ENCODE data around the gene CLEC16A.

CLEC16A gene

DNA sequence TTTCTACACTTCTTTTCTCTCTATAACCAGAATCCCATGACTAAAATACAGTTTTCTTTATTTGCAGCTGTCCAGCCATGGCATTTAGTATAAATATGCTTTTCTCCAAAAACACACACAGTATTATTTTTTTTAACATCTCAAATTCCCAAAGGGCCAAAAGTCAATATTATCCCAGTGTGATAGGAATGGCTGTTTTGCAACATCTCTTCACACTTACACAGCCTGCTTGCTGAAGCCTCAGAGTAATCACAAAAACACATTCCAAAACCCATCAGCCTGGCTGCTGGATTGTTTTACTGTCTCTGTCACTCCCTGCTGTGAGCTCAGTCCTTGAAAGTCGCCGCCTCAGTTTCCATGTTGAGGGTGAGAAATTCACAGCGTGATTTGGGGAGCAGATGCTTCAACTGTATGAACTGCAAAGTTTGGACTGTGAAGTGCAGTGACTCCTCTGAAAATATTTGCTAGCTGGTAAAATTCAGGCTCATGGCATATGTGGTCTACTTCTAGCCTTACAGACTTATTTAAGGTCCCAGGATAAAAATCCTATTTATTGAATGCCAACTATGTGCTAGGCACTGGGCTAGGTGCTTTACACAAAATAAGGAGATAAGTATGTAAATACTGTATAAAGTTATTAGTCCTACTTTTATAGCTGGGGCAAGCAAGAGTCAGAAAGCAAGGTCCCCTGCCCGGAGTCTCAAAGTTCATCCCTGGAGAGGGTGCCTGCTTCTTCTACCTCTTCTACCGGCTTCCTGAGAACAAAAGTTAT, 195.1 kb downstream of the CLEC16A start:
- Histone ChIP-seq H3K9ac (ENCODE audit: low read length in 5 of 5) (no peak overlapping the region), H3K36me3 (ENCODE audit: control insufficient read depth in 5 of 5, insufficient read depth in 5 of 5, low read length in 5 of 5) (peaks cover 0 to 7% (median 0%) of the 10 kb centered on the region in 5 donors), H3K4me1 (ENCODE audit: control insufficient read depth in 5 of 5, insufficient read depth in 5 of 5, low read length in 5 of 5) (peaks cover 2 to 44% (median 40%) of the 10 kb centered on the region in 5 donors), H3K27ac (ENCODE audit: low read depth, low read length) (no peak overlapping the region), H3K9me3 (ENCODE audit: control insufficient read depth in 5 of 5, low read length in 5 of 5) (no peaks in the 10 kb centered on the region), H3K4me3 (ENCODE audit: low read depth in 1 of 5, low read length in 5 of 5) (no peak overlapping the region), H3K27me3 (ENCODE audit: control insufficient read depth in 5 of 5, insufficient read depth in 4 of 5, low read length in 5 of 5) (no peaks in the 10 kb centered on the region)

DNA sequence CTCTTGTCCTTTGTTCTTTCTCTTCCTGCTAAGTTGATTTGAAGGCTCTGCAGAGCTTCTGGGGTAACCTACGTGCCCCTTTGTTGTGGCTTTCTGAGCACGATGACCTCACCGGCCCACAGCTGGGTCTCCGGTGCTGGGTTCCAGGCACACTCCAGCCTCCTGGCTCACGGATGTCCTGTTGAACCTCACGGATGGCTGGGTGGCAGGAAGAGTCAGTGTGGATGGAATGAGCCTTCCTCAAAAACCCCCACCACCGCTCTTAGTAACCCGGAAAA, 195.7 kb downstream of the CLEC16A start:
- Histone ChIP-seq H3K9me3 (ENCODE audit: control insufficient read depth in 5 of 5, low read length in 5 of 5) (no peaks in the 10 kb centered on the region), H3K27me3 (ENCODE audit: control insufficient read depth in 5 of 5, insufficient read depth in 4 of 5, low read length in 5 of 5) (no peaks in the 10 kb centered on the region), H3K27ac (ENCODE audit: low read depth, low read length) (no peak overlapping the region), H3K36me3 (ENCODE audit: control insufficient read depth in 5 of 5, insufficient read depth in 5 of 5, low read length in 5 of 5) (peaks cover 0 to 7% (median 0%) of the 10 kb centered on the region in 5 donors), H3K4me1 (ENCODE audit: control insufficient read depth in 5 of 5, insufficient read depth in 5 of 5, low read length in 5 of 5) (peaks cover 0 to 43% (median 41%) of the 10 kb centered on the region in 5 donors), H3K9ac (ENCODE audit: low read length in 5 of 5) (no peak overlapping the region), H3K4me3 (ENCODE audit: low read depth in 1 of 5, low read length in 5 of 5) (no peak overlapping the region)

DNA sequence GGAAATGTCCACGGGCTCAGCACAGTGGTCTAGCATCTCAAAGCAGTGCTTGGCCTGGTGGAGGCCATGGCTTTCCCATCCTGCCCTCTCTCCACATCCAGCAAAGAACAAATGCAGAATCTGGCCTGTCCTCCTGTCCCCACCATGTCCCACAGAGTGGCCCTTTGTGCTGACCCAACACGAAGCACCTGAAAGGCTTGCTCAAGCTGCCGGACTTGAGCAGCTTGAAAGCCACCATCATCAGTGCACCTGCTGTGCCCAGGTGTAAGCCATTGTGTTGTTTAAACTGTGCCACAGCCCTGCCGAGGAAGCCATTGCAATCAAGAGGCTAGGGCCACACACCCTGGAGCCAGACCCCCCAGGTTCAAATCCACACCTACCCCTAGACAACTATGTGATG, 196.1 kb downstream of the CLEC16A start:
- no peaks in the 10 kb centered on the region for H3K27me3 ChIP-seq (ENCODE audit: control insufficient read depth in 5 of 5, insufficient read depth in 4 of 5, low read length in 5 of 5)
- H3K27ac ChIP-seq (ENCODE audit: low read depth, low read length): no peak overlapping the region
- H3K9me3 ChIP-seq (ENCODE audit: control insufficient read depth in 5 of 5, low read length in 5 of 5): no peaks in the 10 kb centered on the region
- no peak overlapping the region for H3K9ac ChIP-seq (ENCODE audit: low read length in 5 of 5)
- H3K4me3 ChIP-seq (ENCODE audit: low read depth in 1 of 5, low read length in 5 of 5): no peak overlapping the region
- H3K36me3 ChIP-seq (ENCODE audit: control insufficient read depth in 5 of 5, insufficient read depth in 5 of 5, low read length in 5 of 5): peaks cover 0 to 7% (median 0%) of the 10 kb centered on the region in 5 donors
- peaks cover 0 to 40% (median 38%) of the 10 kb centered on the region in 5 donors for H3K4me1 ChIP-seq (ENCODE audit: control insufficient read depth in 5 of 5, insufficient read depth in 5 of 5, low read length in 5 of 5)

DNA sequence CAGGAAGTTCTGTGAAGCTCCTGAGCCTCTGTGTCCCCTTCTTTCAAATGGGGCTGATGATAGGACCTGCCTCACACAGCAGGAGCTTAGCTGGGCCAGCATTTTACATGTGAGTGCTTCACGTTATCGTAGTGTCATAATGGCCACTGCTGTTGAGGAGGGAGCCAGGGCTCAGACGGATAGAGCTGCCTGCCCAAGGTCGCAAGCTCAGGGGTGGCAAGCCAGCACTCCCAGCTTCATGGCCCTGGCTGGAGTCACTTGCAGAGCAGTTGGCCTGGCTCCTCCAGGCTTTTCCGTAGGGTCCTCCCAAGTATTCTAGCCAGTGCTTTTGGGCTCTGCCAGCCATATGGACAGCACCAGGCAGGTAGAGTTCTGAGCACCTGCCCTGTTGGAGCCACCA, 196.5 kb downstream of the CLEC16A start:
- no peaks in the 10 kb centered on the region for H3K27me3 ChIP-seq (ENCODE audit: control insufficient read depth in 5 of 5, insufficient read depth in 4 of 5, low read length in 5 of 5)
- H3K27ac ChIP-seq (ENCODE audit: low read depth, low read length): no peak overlapping the region
- H3K4me3 ChIP-seq (ENCODE audit: low read depth in 1 of 5, low read length in 5 of 5): no peak overlapping the region
- H3K36me3 ChIP-seq (ENCODE audit: control insufficient read depth in 5 of 5, insufficient read depth in 5 of 5, low read length in 5 of 5): peaks cover 0 to 7% (median 0%) of the 10 kb centered on the region in 5 donors
- H3K4me1 ChIP-seq (ENCODE audit: control insufficient read depth in 5 of 5, insufficient read depth in 5 of 5, low read length in 5 of 5): peaks cover 0 to 36% (median 34%) of the 10 kb centered on the region in 5 donors
- no peaks in the 10 kb centered on the region for H3K9me3 ChIP-seq (ENCODE audit: control insufficient read depth in 5 of 5, low read length in 5 of 5)
- H3K9ac ChIP-seq (ENCODE audit: low read length in 5 of 5): no peak overlapping the region

DNA sequence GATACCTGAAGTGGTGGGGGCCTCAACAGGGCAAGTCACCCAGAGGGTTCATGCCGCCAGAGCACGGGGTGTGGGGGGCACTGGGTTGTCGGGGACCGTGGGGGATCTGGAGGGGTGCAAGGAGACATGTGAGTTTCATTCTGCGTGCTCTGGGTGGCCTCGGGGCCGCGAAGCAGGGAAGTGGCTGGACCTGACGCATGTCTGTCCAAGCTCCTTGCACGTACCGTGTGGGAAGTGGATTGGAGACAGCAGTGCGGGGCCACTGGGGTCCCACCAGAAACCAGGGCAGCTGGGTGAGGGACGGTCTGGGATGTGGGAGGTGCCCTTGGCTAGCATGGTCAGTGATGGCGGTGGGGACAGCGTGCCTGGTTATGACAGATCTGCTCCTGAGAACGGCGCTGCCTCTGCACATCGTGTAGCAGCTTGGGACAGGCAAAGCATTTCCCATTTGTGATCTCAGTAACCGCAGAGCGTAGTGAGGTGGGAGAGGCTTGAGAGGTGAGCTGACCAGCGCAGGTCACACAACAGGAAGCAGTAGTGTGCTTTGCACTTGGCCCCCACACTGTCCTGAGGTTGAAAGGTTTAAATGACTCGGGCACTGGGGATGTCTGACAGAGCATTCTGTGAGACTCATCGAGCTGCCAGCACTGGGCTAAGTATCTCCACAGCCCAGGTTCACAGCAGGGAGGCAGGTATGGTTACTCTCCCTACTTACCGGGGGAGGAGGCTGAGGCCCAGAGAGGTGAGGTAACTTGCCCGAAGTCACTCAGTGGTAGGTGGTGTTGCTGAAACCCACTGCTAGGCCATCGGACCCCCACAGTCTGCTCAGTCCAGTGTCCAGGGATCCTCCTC, 197.3 kb downstream of the CLEC16A start:
- H3K9ac ChIP-seq (ENCODE audit: low read length in 5 of 5): no peak overlapping the region
- H3K36me3 ChIP-seq (ENCODE audit: control insufficient read depth in 5 of 5, insufficient read depth in 5 of 5, low read length in 5 of 5): peaks cover 0 to 7% (median 0%) of the 10 kb centered on the region in 5 donors
- H3K4me3 ChIP-seq (ENCODE audit: low read depth in 1 of 5, low read length in 5 of 5): no peak overlapping the region
- peaks cover 0 to 28% (median 27%) of the 10 kb centered on the region in 5 donors for H3K4me1 ChIP-seq (ENCODE audit: control insufficient read depth in 5 of 5, insufficient read depth in 5 of 5, low read length in 5 of 5)
- no peaks in the 10 kb centered on the region for H3K27me3 ChIP-seq (ENCODE audit: control insufficient read depth in 5 of 5, insufficient read depth in 4 of 5, low read length in 5 of 5)
- H3K9me3 ChIP-seq (ENCODE audit: control insufficient read depth in 5 of 5, low read length in 5 of 5): no peaks in the 10 kb centered on the region
- H3K27ac ChIP-seq (ENCODE audit: low read depth, low read length): no peak overlapping the region

DNA sequence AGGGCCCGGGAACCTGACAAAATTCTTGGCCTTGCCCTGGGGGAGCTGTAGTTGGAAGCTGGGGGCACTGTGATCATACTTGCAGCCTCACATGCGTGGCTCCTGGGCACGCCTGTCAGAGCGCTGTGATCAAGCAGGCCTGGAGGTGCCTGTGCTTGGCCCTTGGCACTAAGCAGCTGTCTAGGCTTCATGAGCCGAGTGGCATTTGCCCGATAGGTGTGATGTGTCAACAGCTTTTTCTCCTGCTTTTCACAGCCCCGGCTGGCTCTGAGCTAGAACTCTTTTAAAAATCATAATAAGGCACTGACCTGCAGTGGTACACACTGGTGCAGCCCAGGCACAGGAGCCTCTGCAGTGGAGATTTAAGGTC, 197.9 kb downstream of the CLEC16A start:
- no peak overlapping the region for H3K9ac ChIP-seq (ENCODE audit: low read length in 5 of 5)
- H3K4me1 ChIP-seq (ENCODE audit: control insufficient read depth in 5 of 5, insufficient read depth in 5 of 5, low read length in 5 of 5): peaks cover 0 to 25% (median 24%) of the 10 kb centered on the region in 5 donors
- no peak overlapping the region for H3K27ac ChIP-seq (ENCODE audit: low read depth, low read length)
- peaks cover 0 to 7% (median 0%) of the 10 kb centered on the region in 5 donors for H3K36me3 ChIP-seq (ENCODE audit: control insufficient read depth in 5 of 5, insufficient read depth in 5 of 5, low read length in 5 of 5)
- H3K4me3 ChIP-seq (ENCODE audit: low read depth in 1 of 5, low read length in 5 of 5): no peak overlapping the region
- no peaks in the 10 kb centered on the region for H3K9me3 ChIP-seq (ENCODE audit: control insufficient read depth in 5 of 5, low read length in 5 of 5)
- no peaks in the 10 kb centered on the region for H3K27me3 ChIP-seq (ENCODE audit: control insufficient read depth in 5 of 5, insufficient read depth in 4 of 5, low read length in 5 of 5)

DNA sequence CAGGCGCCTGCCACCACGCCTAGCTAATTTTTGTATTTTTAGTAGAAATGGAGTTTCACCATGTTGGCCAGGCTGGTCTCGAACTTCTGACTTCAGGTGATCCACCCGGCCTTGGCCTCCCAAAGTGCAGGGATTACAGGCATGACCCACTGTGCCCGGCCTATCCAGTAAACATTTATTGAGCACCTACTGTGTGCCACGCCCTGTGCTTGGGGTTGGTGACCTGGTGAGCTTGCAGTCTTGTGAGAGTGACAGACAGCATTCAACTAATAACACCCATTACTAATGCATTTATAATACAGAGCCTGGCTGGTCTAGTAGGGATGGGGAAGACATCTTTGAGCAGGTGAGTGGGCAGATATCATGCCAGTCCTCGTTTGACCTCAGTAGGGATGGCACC, 198.6 kb downstream of the CLEC16A start:
- no peak overlapping the region for H3K4me3 ChIP-seq (ENCODE audit: low read depth in 1 of 5, low read length in 5 of 5)
- peaks cover 0 to 25% (median 24%) of the 10 kb centered on the region in 5 donors for H3K4me1 ChIP-seq (ENCODE audit: control insufficient read depth in 5 of 5, insufficient read depth in 5 of 5, low read length in 5 of 5)
- H3K36me3 ChIP-seq (ENCODE audit: control insufficient read depth in 5 of 5, insufficient read depth in 5 of 5, low read length in 5 of 5): peaks cover 0 to 7% (median 0%) of the 10 kb centered on the region in 5 donors
- no peaks in the 10 kb centered on the region for H3K27me3 ChIP-seq (ENCODE audit: control insufficient read depth in 5 of 5, insufficient read depth in 4 of 5, low read length in 5 of 5)
- no peak overlapping the region for H3K9ac ChIP-seq (ENCODE audit: low read length in 5 of 5)
- no peaks in the 10 kb centered on the region for H3K9me3 ChIP-seq (ENCODE audit: control insufficient read depth in 5 of 5, low read length in 5 of 5)
- no peak overlapping the region for H3K27ac ChIP-seq (ENCODE audit: low read depth, low read length)

DNA sequence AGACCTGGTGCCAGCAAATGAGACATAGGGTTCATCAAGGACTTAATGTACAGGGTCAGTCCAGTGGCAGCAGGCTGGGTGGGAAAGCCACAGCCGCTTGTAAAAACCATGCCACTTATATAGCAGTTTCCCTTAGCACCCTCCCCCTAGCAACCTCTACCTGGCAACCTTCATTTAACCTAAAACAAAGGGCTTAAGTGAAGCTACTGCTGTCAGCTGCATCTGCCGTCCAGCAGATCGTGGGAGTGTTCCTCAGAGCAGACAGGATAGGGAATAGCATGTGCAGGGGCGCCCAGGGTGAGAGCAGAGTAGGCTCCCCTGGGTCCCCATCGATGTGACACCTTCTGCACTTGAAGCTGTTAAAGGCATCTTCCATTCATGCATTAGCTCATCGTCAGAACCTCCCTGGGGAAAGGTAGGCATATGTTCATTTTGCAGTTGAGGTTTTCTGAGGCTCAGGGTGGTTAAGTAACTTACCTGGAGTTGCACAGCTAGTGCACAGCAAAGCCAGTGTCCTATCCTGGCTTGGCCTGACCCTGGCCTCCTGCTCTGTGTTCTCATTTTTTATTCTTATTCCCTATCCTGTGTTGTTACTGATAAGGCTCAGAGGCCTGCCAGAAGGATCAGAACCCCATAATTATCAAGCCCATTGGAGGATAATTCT, 199.1 kb downstream of the CLEC16A start:
- H3K27me3 ChIP-seq (ENCODE audit: control insufficient read depth in 5 of 5, insufficient read depth in 4 of 5, low read length in 5 of 5): no peaks in the 10 kb centered on the region
- H3K36me3 ChIP-seq (ENCODE audit: control insufficient read depth in 5 of 5, insufficient read depth in 5 of 5, low read length in 5 of 5): peaks cover 0 to 7% (median 0%) of the 10 kb centered on the region in 5 donors
- no peak overlapping the region for H3K4me3 ChIP-seq (ENCODE audit: low read depth in 1 of 5, low read length in 5 of 5)
- H3K9ac ChIP-seq (ENCODE audit: low read length in 5 of 5): no peak overlapping the region
- no peaks in the 10 kb centered on the region for H3K9me3 ChIP-seq (ENCODE audit: control insufficient read depth in 5 of 5, low read length in 5 of 5)
- H3K27ac ChIP-seq (ENCODE audit: low read depth, low read length): no peak overlapping the region
- H3K4me1 ChIP-seq (ENCODE audit: control insufficient read depth in 5 of 5, insufficient read depth in 5 of 5, low read length in 5 of 5): peaks cover 0 to 25% (median 24%) of the 10 kb centered on the region in 5 donors

DNA sequence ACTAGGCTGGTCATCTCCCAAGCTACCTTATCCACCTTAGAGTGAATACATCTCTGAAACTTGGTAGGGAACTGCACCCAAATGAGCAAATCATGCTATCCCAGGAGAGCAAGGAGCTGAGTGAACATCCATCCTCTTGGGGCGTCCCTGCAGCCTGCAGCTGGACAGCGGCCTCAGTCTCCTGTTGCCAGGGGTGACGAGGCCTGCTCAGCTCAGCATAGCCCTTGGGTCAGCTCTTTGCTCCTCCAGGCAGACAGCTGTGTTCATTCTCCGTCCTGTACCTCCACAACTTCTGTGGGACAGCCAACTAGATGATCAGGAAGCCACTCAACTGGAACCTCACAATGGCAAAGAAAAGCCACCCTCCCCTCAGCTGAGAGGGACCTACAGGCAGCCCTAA, 199.8 kb downstream of the CLEC16A start:
- H3K27me3 ChIP-seq (ENCODE audit: control insufficient read depth in 5 of 5, insufficient read depth in 4 of 5, low read length in 5 of 5): no peaks in the 10 kb centered on the region
- peaks cover 0 to 7% (median 0%) of the 10 kb centered on the region in 5 donors for H3K36me3 ChIP-seq (ENCODE audit: control insufficient read depth in 5 of 5, insufficient read depth in 5 of 5, low read length in 5 of 5)
- H3K4me1 ChIP-seq (ENCODE audit: control insufficient read depth in 5 of 5, insufficient read depth in 5 of 5, low read length in 5 of 5): peaks cover 0 to 20% (median 18%) of the 10 kb centered on the region in 5 donors
- no peak overlapping the region for H3K9ac ChIP-seq (ENCODE audit: low read length in 5 of 5)
- no peak overlapping the region for H3K27ac ChIP-seq (ENCODE audit: low read depth, low read length)
- no peaks in the 10 kb centered on the region for H3K9me3 ChIP-seq (ENCODE audit: control insufficient read depth in 5 of 5, low read length in 5 of 5)
- H3K4me3 ChIP-seq (ENCODE audit: low read depth in 1 of 5, low read length in 5 of 5): no peak overlapping the region

Data from subcutaneous abdominal adipose tissue (tissue), 5 donors.